Breast epithelium (tissue), 4 donors: ENCODE results near the gene MAB21L4. TPM values are rescaled to one million over a fixed set of nuclear protein-coding genes. Genes with fewer than 3 reads are reported as not detected.

Experiments used
- DNase-seq, 2 donors: peaks; one replicate each; pipeline ENCODE4 v3.0.0-alpha.2; 2019; ENCODE audit warnings: low spot score in 2 of 2
- H3K27ac ChIP-seq, 2 donors: fragments of 200-600 bp; sonication (generic) in 1 of 2; one replicate each; pipeline ENCODE4 v1.5.1; 2016 to 2019; ENCODE audit warnings: mild to moderate bottlenecking in 1 of 2
- H3K27me3 ChIP-seq, 2 donors: fragments of 200-600 bp; sonication (generic) in 1 of 2; one replicate each; pipeline versions ENCODE4 v1.5.1 to v1.6.0; 2017 to 2019; ENCODE audit warnings: control low read depth in 1 of 2, mild to moderate bottlenecking in 1 of 2
- H3K36me3 ChIP-seq: fragments of 200-600 bp; one replicate; pipeline ENCODE4 v1.5.1; 2019
- H3K4me1 ChIP-seq, 2 donors: fragments of 200-600 bp; sonication (generic); one replicate each; pipeline ENCODE4 v1.5.1; 2016 to 2019; ENCODE audit warnings: control low read depth in 1 of 2
- H3K4me3 ChIP-seq, 3 donors: fragments of 200-600 bp; sonication (generic); 1 replicate in 2 of 3; 2 replicates in 1 of 3; pipeline ENCODE4 v1.5.1; 2016 to 2019; ENCODE audit warnings: mild to moderate bottlenecking in 3 of 3, moderate library complexity in 2 of 3
- H3K9me3 ChIP-seq, 2 donors: fragments of 200-600 bp; sonication (generic) in 1 of 2; one replicate each; pipeline ENCODE4 v1.5.1; 2016 to 2019; ENCODE audit warnings: control low read depth in 1 of 2
- POLR2A ChIP-seq: fragments of 450-650 bp; IDR thresholded peaks from one replicate; pipeline ENCODE4 v1.6.1; 2016; ENCODE audit warnings: antibody characterized with exemption, mild to moderate bottlenecking, moderate library complexity
- POLR2AphosphoS5 ChIP-seq, 3 donors: sonication (generic); formaldehyde crosslinking; IDR thresholded peaks; one replicate each; pipeline ENCODE4 v1.6.1; 2017; ENCODE audit warnings: antibody characterized with exemption in 3 of 3
- intact Hi-C: fragments of 100-400 bp; cut with DNase I; formaldehyde crosslinking; loops from one replicate; pipeline ENCODE4 v1.15.1; 2023; ENCODE audit warnings: low total_unique reads
- total RNA-seq, 3 donors: library from RNA; depleted of rRNA; stranded (reverse); fragments of >200 nt; gene quantifications; one replicate each; pipeline ENCODE4 v1.1.0, GENCODE V29; 2016
- TF ChIP-seq, protein P1 (sequence below), 3 donors: fragments of 450-650 bp; IDR thresholded peaks; one replicate each; pipeline ENCODE4 v1.5.1; 2016 to 2017; ENCODE audit warnings: antibody characterized with exemption in 3 of 3, mild to moderate bottlenecking in 3 of 3, moderate library complexity in 3 of 3

The MAB21L4 gene
- total RNA-seq, 3 donors from 2014 or later, result 0.15 to 2.3 TPM; not detected in 1

GRCh38 chr2:240913810-240914644 lies 18.1 kb upstream of the MAB21L4 start:
- no peaks in the 10 kb centered on the region for H3K9me3 ChIP-seq
- H3K27ac ChIP-seq, result peak overlapping the region; percentile 30 to 44
- TF ChIP-seq POLR2AphosphoS5 (IDR thresholded peaks at IDR 0.05) (no peak), POLR2A (no peak)
- TF ChIP-seq, protein P1, sequence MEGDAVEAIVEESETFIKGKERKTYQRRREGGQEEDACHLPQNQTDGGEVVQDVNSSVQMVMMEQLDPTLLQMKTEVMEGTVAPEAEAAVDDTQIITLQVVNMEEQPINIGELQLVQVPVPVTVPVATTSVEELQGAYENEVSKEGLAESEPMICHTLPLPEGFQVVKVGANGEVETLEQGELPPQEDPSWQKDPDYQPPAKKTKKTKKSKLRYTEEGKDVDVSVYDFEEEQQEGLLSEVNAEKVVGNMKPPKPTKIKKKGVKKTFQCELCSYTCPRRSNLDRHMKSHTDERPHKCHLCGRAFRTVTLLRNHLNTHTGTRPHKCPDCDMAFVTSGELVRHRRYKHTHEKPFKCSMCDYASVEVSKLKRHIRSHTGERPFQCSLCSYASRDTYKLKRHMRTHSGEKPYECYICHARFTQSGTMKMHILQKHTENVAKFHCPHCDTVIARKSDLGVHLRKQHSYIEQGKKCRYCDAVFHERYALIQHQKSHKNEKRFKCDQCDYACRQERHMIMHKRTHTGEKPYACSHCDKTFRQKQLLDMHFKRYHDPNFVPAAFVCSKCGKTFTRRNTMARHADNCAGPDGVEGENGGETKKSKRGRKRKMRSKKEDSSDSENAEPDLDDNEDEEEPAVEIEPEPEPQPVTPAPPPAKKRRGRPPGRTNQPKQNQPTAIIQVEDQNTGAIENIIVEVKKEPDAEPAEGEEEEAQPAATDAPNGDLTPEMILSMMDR (IDR thresholded peaks at IDR 0.05), result peak; percentile 64 to 76 (median 70)
- intact Hi-C loops, result loop anchor here (10.0 kb wide), 1 partner anchor 81 kb away; the partner anchor contains the start of gene SNED1
- no peaks in the 10 kb centered on the region for H3K36me3 ChIP-seq
- peak in 1 of 2 donors; percentile 48 for DNase-seq
- H3K4me1 ChIP-seq, result peaks cover 8 to 19% of the 10 kb centered on the region in 2 donors
- H3K27me3 ChIP-seq, result peaks cover 0 to 5% of the 10 kb centered on the region in 2 donors
- no peak overlapping the region for H3K4me3 ChIP-seq

GRCh38 chr2:240912878-240913809 lies 17.2 kb upstream of the MAB21L4 start:
- TF ChIP-seq POLR2AphosphoS5 (IDR thresholded peaks at IDR 0.05) (no peak), POLR2A (no peak)
- TF ChIP-seq, protein P1 (IDR thresholded peaks at IDR 0.05), result no peak
- Histone ChIP-seq H3K4me1 (peaks cover 8 to 19% of the 10 kb centered on the region in 2 donors), H3K9me3 (no peaks in the 10 kb centered on the region), H3K4me3 (no peak overlapping the region), H3K36me3 (no peaks in the 10 kb centered on the region), H3K27me3 (peaks cover 0 to 5% of the 10 kb centered on the region in 2 donors), H3K27ac (peak overlapping the region; percentile 30 to 44)
- no peak for DNase-seq
- intact Hi-C loops, result loop anchor here (10.0 kb wide), 1 partner anchor 82 kb away; the partner anchor contains the start of gene SNED1

- TF ChIP-seq, protein P1 (IDR thresholded peaks at IDR 0.05), result no peak
- TF ChIP-seq POLR2A, result no peak
- TF ChIP-seq POLR2AphosphoS5 (IDR thresholded peaks at IDR 0.05), result no peak
- intact Hi-C loops, result loop anchor here (10.0 kb wide), 1 partner anchor 83 kb away; the partner anchor contains the start of gene SNED1
- Histone ChIP-seq H3K27me3 (peaks cover 0 to 9% of the 10 kb centered on the region in 2 donors), H3K27ac (no peak overlapping the region), H3K9me3 (no peaks in the 10 kb centered on the region), H3K4me3 (no peak overlapping the region), H3K4me1 (peaks cover 6 to 19% of the 10 kb centered on the region in 2 donors), H3K36me3 (no peaks in the 10 kb centered on the region)
- DNase-seq, result no peak
These were observed 15.8 kb upstream of the MAB21L4 start for GRCh38 chr2:240911641-240912265.

- Histone ChIP-seq H3K9me3 (no peaks in the 10 kb centered on the region), H3K36me3 (no peaks in the 10 kb centered on the region), H3K27me3 (peaks cover 0 to 10% of the 10 kb centered on the region in 2 donors), H3K4me3 (no peak overlapping the region), H3K4me1 (peaks cover 4 to 13% of the 10 kb centered on the region in 2 donors), H3K27ac (no peak overlapping the region)
- DNase-seq, result no peak
- TF ChIP-seq POLR2A (no peak), POLR2AphosphoS5 (IDR thresholded peaks at IDR 0.05) (no peak)
- TF ChIP-seq, protein P1 (IDR thresholded peaks at IDR 0.05), result no peak
- intact Hi-C loops, result no loop called here
These were observed 13.4 kb upstream of the MAB21L4 start for GRCh38 chr2:240909216-240909974.
